GM12878 (cell line): Measurements from ENCODE around the gene TK2. TPM values are rescaled to one million over a fixed set of nuclear protein-coding genes. Genes with fewer than 3 reads are reported as not detected.

Experiments
- ATAC-seq: fragments of 200-7000 bp; cut with Tn5 transposase; 3 replicates; pipeline ENCODE4 v1.9.1; 2020; ENCODE audit warnings: mild to moderate bottlenecking, moderate library complexity
- BruUV-seq: library from RNA; stranded (reverse); fragments of 400-500 nt; replicated peaks from 2 replicates; lab custom pipeline; 2021; lab: Mats Ljungman, UMichigan
- CTCF ChIA-PET: fragments of 300-600 bp; sonication (Branson Sonifier 250); formaldehyde crosslinking; extraction: SDS; loops from one replicate; lab custom pipeline; 2021; ENCODE audit warnings: inconsistent platforms; lab: Yijun Ruan, JAX
- POLR2A ChIA-PET: fragments of 350-600 bp; formaldehyde crosslinking; extraction: SDS; loops from one replicate; lab custom pipeline; 2021; ENCODE audit warnings: inconsistent platforms; lab: Charles Lee
- RAD21 ChIA-PET: fragments of 300-600 bp; sonication (Branson Sonifier 250); formaldehyde crosslinking; loops from one replicate; lab custom pipeline; 2023; ENCODE audit warnings: antibody characterized with exemption; ENCODE audit not compliant: unreplicated experiment; lab: Charles Lee
- SMC1A ChIA-PET: fragments of 300-600 bp; sonication (Branson Sonifier 250); formaldehyde crosslinking; loops from one replicate; lab custom pipeline; 2023; ENCODE audit not compliant: unreplicated experiment, uncharacterized antibody; lab: Charles Lee
- DNase-seq: peaks from one replicate; pipeline ENCODE4 v3.0.0-alpha.2; 2011; ENCODE audit warnings: low read depth, low spot score
- FAIRE-seq: peaks from 3 replicates; lab custom pipeline; 2011; peaks lifted over from hg19 to GRCh38; lab: Jason Lieb, UNC
- H2AFZ ChIP-seq: 2 replicates; pipeline ENCODE4 v1.6.0; 2011; ENCODE audit warnings: low read depth, low read length, control low read depth; ENCODE audit not compliant: control insufficient read depth
- H3K27ac ChIP-seq: 2 replicates; pipeline ENCODE4 v1.5.1; 2011; ENCODE audit warnings: control low read depth; ENCODE audit not compliant: control insufficient read depth, insufficient read depth
- H3K27me3 ChIP-seq, 2 experiments: replicated peaks in 1 of 2; 2 replicates each; pipeline versions ENCODE4 v1.6.0 to v1.6.1; 2011; ENCODE audit warnings: low read length in 1 of 2; ENCODE audit not compliant: control insufficient read depth in 2 of 2, insufficient read depth in 2 of 2
- H3K36me3 ChIP-seq, 2 experiments: 2 replicates each; pipeline ENCODE4 v1.5.1; 2011; ENCODE audit warnings: low read length in 1 of 2; ENCODE audit not compliant: control insufficient read depth in 2 of 2, insufficient read depth in 2 of 2
- H3K4me1 ChIP-seq: 2 replicates; pipeline ENCODE4 v1.6.1; 2011; ENCODE audit warnings: mild to moderate bottlenecking, low read length, moderate library complexity, mixed read lengths; ENCODE audit not compliant: control insufficient read depth, insufficient read depth
- H3K4me2 ChIP-seq: 2 replicates; pipeline ENCODE4 v1.6.0; 2011; ENCODE audit warnings: control low read depth; ENCODE audit not compliant: control insufficient read depth, insufficient read depth
- H3K4me3 ChIP-seq: fragments of 200-600 bp; sonication (generic); 2 replicates; pipeline ENCODE4 v1.5.1; 2016
- H3K79me2 ChIP-seq: 2 replicates; pipeline ENCODE4 v1.6.0; 2011; ENCODE audit warnings: low read length; ENCODE audit not compliant: control insufficient read depth, insufficient read depth
- H3K9ac ChIP-seq: 2 replicates; pipeline ENCODE4 v1.8.0; 2011; ENCODE audit warnings: low read length, control low read depth, mixed read lengths; ENCODE audit not compliant: control insufficient read depth, insufficient read depth
- H3K9me3 ChIP-seq: replicated peaks from 3 replicates; pipeline ENCODE4 v1.5.1; 2011; ENCODE audit warnings: mild to moderate bottlenecking, low read length; ENCODE audit not compliant: control insufficient read depth, insufficient read depth
- H4K20me1 ChIP-seq: 2 replicates; pipeline ENCODE4 v1.6.0; 2011; ENCODE audit not compliant: control insufficient read depth, insufficient read depth
- BHLHE40 ChIP-seq, 2 experiments: fragments of 450-650 bp in 1 of 2; IDR thresholded peaks; 2 replicates each; pipeline ENCODE4 v1.6.1; 2011 to 2017; ENCODE audit warnings: low read depth in 2 of 2, borderline replicate concordance in 1 of 2, improper control_type of control experiment in 1 of 2, low read length in 1 of 2, mild to moderate bottlenecking in 1 of 2
- E4F1 ChIP-seq: fragments of 450-650 bp; IDR thresholded peaks from 2 replicates; pipeline ENCODE4 v1.6.1; 2018; ENCODE audit warnings: borderline replicate concordance, mild to moderate bottlenecking; ENCODE audit not compliant: partially characterized antibody
- MYC ChIP-seq: IDR thresholded peaks from 2 replicates; pipeline ENCODE4 v1.6.1; 2011; ENCODE audit warnings: mild to moderate bottlenecking, low read length, moderate library complexity, inconsistent platforms; ENCODE audit not compliant: insufficient read depth, insufficient replicate concordance, insufficient read length, severe bottlenecking
- NFYA ChIP-seq: IDR thresholded peaks from 2 replicates; pipeline ENCODE4 v1.6.1; 2011; ENCODE audit warnings: low read depth, mild to moderate bottlenecking, low read length, improper control_type of control experiment, borderline replicate concordance
- RCOR1 ChIP-seq: conservative IDR thresholded peaks from 2 replicates; pipeline ENCODE4 v1.6.1; 2012; ENCODE audit warnings: low read depth, low read length, improper control_type of control experiment
- SRF ChIP-seq, 2 experiments: IDR thresholded peaks; 2 replicates each; pipeline ENCODE4 v1.6.1; 2011; ENCODE audit warnings: low read depth in 2 of 2, low read length in 2 of 2, mild to moderate bottlenecking in 1 of 2, moderate library complexity in 1 of 2
- ZBTB33 ChIP-seq: fragments of 450-650 bp; IDR thresholded peaks from 2 replicates; pipeline ENCODE4 v1.6.1; 2017; ENCODE audit warnings: mild to moderate bottlenecking
- WGBS: methylation state at CpG from one replicate; pipeline ENCODE4 v1.1.6; 2016; ENCODE audit warnings: low lambda C conversion rate; ENCODE audit not compliant: insufficient replicate concordance, insufficient coverage; ENCODE audit errors: missing lambda C conversion rate; 5-methylcytosine and 5-hydroxymethylcytosine counted together
- in situ Hi-C: fragments of 300-500 bp; cut with MboI; formaldehyde crosslinking; loops from 9 replicates; pipeline ENCODE4 v1.14.3; 2018; ENCODE audit warnings: mixed read lengths
- intact Hi-C: fragments of 100-400 bp; cut with micrococcal nuclease; formaldehyde crosslinking; loops from one replicate; pipeline ENCODE4 v1.14.2; 2022; ENCODE audit not compliant: unreplicated experiment
- polyA plus RNA-seq, 11 experiments: library from polyadenylated mRNA; depleted of rRNA in 4 of 11; unstranded in 6 of 11; stranded (reverse) in 5 of 11; fragments of >200 nt; fragmentation: Nextera tagmentation in 4 of 11; fragmentation: Illumina TruSeq in 1 of 11; extraction: Ambion mirVana in 4 of 11; extraction: Trizol in 1 of 11; gene quantifications; 1 replicate in 1 of 11; 2 replicates in 10 of 11; pipeline versions ENCODE4 v1.2.1 to v1.2.3, GENCODE V29; 2011 to 2016; ENCODE audit warnings: inconsistent platforms in 2 of 11, missing spikeins in 2 of 11, low read depth in 1 of 11
- total RNA-seq, 4 experiments: library from RNA; depleted of rRNA in 3 of 4; stranded (reverse); fragments of >200 nt in 3 of 4; fragmentation: Illumina TruSeq in 1 of 4; extraction: Trizol in 1 of 4; gene quantifications; 2 replicates each; pipeline versions ENCODE4 v1.2.1 to v1.2.3, GENCODE V29; 2013 to 2021
- TF ChIP-seq, protein P1 (sequence below): fragments of 450-650 bp; formaldehyde crosslinking; IDR thresholded peaks from 2 replicates; pipeline ENCODE4 v1.4.0; 2022; ENCODE audit warnings: mild to moderate bottlenecking, moderate library complexity

TK2 gene
- total and polyA plus RNA-seq, 10 of the 15 experiments (the other 5 are each of a cell fraction or from before 2014, with no cell fraction given) = 1.3 to 12.4 (median 3.0) TPM

GRCh38 chr16:66538910-66539309 lies 11.0 kb downstream of the TK2 start (continued):
- no peak for TF ChIP-seq ZBTB33
- TF ChIP-seq SRF (IDR thresholded peaks at IDR 0.05; ENCODE audit: low read depth in 2 of 2, low read length in 2 of 2) = no peak

DNA sequence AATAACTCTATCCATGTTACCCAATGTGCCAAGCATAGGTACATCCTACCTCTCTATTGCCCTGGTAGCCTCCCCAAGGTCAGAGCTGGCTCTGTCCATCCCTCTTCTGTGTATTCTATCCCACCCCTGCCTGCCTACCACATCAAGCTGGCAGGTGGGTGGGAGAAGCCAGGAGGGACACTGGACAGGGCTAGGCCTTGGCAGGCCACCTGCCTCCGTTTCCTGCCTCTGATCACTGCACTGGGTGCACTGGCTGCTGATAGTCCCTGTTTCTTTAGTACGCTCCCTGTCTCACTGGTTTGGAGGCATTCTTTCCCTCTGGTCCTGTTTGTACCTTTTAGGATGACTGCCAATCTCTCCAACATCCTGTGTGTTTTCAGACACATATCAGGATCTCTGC lies 12.7 kb downstream of the TK2 start:
- Histone ChIP-seq H3K9me3 (no peaks in the 10 kb centered on the region), H3K4me2 (no peak overlapping the region), H2AFZ (no peak overlapping the region), H4K20me1 (no peaks in the 10 kb centered on the region), H3K79me2 (no peaks in the 10 kb centered on the region), H3K27ac (no peak overlapping the region), H3K36me3 (no peaks in the 10 kb centered on the region), H3K4me3 (no peak overlapping the region), H3K27me3 (peaks cover 0 to 3% of the 10 kb centered on the region in 2 experiments; a peak in 2 of 4 replicates), H3K9ac (no peak overlapping the region), H3K4me1 (peaks cover 9% of the 10 kb centered on the region)
- ChIA-PET RAD21 (no interaction called here), POLR2A (no interaction called here), CTCF (interaction anchor here (1.1 to 1.4 kb wide), 2 partner anchors 25 to 71 kb away, joined by 3 read pairs; no protein-coding TSS in a partner anchor), SMC1A (no interaction called here)
- TF ChIP-seq BHLHE40 (IDR thresholded peaks at IDR 0.05; ENCODE audit: borderline replicate concordance in 1 of 2, low read depth in 2 of 2, low read length in 1 of 2) = no peak
- no peak for TF ChIP-seq NFYA
- TF ChIP-seq MYC = no peak
- TF ChIP-seq, protein P1, sequence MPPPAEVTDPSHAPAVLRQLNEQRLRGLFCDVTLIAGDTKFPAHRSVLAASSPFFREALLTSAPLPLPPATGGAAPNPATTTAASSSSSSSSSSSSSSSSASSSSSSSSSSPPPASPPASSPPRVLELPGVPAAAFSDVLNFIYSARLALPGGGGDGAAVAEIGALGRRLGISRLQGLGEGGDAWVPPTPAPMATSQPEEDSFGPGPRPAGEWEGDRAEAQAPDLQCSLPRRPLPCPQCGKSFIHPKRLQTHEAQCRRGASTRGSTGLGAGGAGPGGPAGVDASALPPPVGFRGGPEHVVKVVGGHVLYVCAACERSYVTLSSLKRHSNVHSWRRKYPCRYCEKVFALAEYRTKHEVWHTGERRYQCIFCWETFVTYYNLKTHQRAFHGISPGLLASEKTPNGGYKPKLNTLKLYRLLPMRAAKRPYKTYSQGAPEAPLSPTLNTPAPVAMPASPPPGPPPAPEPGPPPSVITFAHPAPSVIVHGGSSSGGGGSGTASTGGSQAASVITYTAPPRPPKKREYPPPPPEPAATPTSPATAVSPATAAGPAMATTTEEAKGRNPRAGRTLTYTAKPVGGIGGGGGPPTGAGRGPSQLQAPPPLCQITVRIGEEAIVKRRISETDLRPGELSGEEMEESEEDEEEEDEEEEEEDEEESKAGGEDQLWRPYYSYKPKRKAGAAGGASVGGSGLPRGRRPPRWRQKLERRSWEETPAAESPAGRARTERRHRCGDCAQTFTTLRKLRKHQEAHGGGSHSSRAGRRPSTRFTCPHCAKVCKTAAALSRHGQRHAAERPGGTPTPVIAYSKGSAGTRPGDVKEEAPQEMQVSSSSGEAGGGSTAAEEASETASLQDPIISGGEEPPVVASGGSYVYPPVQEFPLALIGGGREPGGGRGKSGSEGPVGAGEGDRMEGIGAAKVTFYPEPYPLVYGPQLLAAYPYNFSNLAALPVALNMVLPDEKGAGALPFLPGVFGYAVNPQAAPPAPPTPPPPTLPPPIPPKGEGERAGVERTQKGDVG (CRISPR knock-in tag) = no peak
- TF ChIP-seq E4F1 = no peak
- TF ChIP-seq RCOR1 = no peak
- in situ Hi-C loops (loop anchor here (25.0 kb wide), 1 partner anchor 500 kb away; the partner anchor contains the start of gene CBFB), intact Hi-C loops (no loop called here)
- ATAC-seq (no peak), FAIRE-seq (no peak), DNase-seq (no peak)
- WGBS = 52% methylated on average over 2 of the region's 2 CpGs
- no TSS peak for BruUV-seq
